A673 (cell line): ENCODE data around the gene LRRFIP1.

Experiments
- EZH2 ChIP-seq: fragments of 200-600 bp; sonication (generic); IDR thresholded peaks from 2 replicates; pipeline ENCODE4 v1.6.1; 2017; ENCODE audit warnings: borderline replicate concordance, low read depth, mild to moderate bottlenecking, mixed read lengths, antibody characterized with exemption, low read length; ENCODE audit not compliant: poor library complexity, severe bottlenecking
- TF ChIP-seq, protein P1 (sequence below): fragments of 300-800, 200-600 bp; sonication (generic); conservative IDR thresholded peaks from 2 replicates; pipeline ENCODE4 v1.5.1; 2017; ENCODE audit warnings: low read depth, mild to moderate bottlenecking, antibody characterized with exemption, low read length, moderate library complexity, mixed read lengths

DNA sequence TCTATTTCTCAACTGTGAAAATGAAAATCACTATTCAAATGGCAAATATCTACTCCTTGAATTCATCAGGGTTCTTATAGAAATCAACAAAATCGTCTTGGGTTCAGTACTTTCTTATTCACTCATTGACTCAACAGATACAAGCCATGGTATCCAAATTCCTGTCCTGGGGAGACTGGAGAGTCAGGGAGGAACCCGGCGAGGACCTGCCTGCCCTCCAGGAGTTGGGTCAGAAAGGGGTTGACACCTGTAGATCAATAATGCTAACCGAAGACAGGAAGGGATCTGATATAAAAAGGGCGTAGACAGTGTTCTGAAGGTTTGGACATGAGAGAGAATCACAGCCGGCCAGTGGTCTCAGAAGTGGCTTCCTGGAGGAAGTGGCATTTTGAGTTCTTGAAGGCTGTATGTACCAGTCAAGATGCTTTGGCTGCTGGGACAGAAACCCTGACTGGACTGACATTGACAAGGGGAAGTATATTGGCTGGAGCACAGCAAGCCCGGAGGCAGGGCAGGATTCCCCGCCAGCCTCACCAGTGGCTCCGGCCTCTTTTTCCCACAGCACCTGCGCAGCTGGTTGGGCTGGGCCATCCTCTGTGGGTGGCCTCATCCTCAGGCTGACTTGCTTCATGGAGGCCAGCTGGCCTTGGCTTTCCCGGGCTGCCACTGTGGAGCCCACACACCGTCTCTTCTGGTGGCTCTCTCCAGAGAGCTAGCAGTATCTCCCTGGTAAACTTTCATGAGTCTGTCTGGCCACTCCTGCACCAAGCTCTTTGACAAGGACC is 3.0 kb downstream of the LRRFIP1 start:
- TF ChIP-seq, protein P1, sequence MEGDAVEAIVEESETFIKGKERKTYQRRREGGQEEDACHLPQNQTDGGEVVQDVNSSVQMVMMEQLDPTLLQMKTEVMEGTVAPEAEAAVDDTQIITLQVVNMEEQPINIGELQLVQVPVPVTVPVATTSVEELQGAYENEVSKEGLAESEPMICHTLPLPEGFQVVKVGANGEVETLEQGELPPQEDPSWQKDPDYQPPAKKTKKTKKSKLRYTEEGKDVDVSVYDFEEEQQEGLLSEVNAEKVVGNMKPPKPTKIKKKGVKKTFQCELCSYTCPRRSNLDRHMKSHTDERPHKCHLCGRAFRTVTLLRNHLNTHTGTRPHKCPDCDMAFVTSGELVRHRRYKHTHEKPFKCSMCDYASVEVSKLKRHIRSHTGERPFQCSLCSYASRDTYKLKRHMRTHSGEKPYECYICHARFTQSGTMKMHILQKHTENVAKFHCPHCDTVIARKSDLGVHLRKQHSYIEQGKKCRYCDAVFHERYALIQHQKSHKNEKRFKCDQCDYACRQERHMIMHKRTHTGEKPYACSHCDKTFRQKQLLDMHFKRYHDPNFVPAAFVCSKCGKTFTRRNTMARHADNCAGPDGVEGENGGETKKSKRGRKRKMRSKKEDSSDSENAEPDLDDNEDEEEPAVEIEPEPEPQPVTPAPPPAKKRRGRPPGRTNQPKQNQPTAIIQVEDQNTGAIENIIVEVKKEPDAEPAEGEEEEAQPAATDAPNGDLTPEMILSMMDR, result no peak
- TF ChIP-seq EZH2, result no peak
